Osteoblast (primary cell): ENCODE data around the gene CDK2. TPM values are rescaled to one million over a fixed set of nuclear protein-coding genes. Genes with fewer than 3 reads are reported as not detected.
A peak's percentile ranks its signal among the peaks of the same experiment; 100 is the strongest.

ENCODE experiments used
- DNase-seq: peaks from one replicate; pipeline ENCODE4 v3.0.0; 2011; ENCODE audit warnings: low spot score, mixed read lengths; ENCODE audit not compliant: insufficient read length; ENCODE audit errors: missing footprints
- H2AFZ ChIP-seq: 2 replicates; pipeline ENCODE4 v1.6.0; 2011; ENCODE audit warnings: mild to moderate bottlenecking, low read length
- H3K27ac ChIP-seq: 2 replicates; pipeline ENCODE4 v1.5.1; 2011; ENCODE audit warnings: mild to moderate bottlenecking, low read depth, low read length, moderate library complexity
- H3K27me3 ChIP-seq: 2 replicates; pipeline ENCODE4 v1.6.0; 2012; ENCODE audit warnings: mild to moderate bottlenecking, control low read depth, inconsistent platforms, low read length, moderate library complexity; ENCODE audit not compliant: insufficient read depth
- H3K36me3 ChIP-seq: 2 replicates; pipeline ENCODE4 v1.5.1; 2011; ENCODE audit warnings: mild to moderate bottlenecking, low read length, control low read depth, moderate library complexity; ENCODE audit not compliant: insufficient read depth
- H3K4me1 ChIP-seq: 2 replicates; pipeline ENCODE4 v1.5.1; 2011; ENCODE audit warnings: mild to moderate bottlenecking, low read length, control low read depth, moderate library complexity; ENCODE audit not compliant: insufficient read depth
- H3K4me2 ChIP-seq: 2 replicates; pipeline ENCODE4 v1.6.0; 2011; ENCODE audit warnings: mild to moderate bottlenecking, low read length; ENCODE audit not compliant: insufficient read depth
- H3K4me3 ChIP-seq: fragments of 200-600 bp; sonication (generic); 3 replicates; pipeline ENCODE4 v1.5.1; 2012; ENCODE audit warnings: mild to moderate bottlenecking, low read length, inconsistent platforms; ENCODE audit not compliant: insufficient read depth
- H3K79me2 ChIP-seq: 2 replicates; pipeline ENCODE4 v1.6.0; 2012; ENCODE audit warnings: mild to moderate bottlenecking, low read length, control low read depth, inconsistent platforms; ENCODE audit not compliant: insufficient read depth
- H3K9me3 ChIP-seq: 2 replicates; pipeline ENCODE4 v1.5.1; 2011; ENCODE audit warnings: low read depth, low read length, control low read depth
- H4K20me1 ChIP-seq: 2 replicates; pipeline ENCODE4 v1.6.0; 2012; ENCODE audit warnings: mild to moderate bottlenecking, low read length, control low read depth; ENCODE audit not compliant: insufficient read depth
- total RNA-seq: library from RNA; depleted of rRNA; stranded (reverse); fragments of >200 nt; gene quantifications from 2 replicates; pipeline ENCODE4 v1.2.3, GENCODE V29; 2012
- TF ChIP-seq, protein P1 (sequence below): IDR thresholded peaks from 2 replicates; pipeline ENCODE4 v1.5.1; 2011; ENCODE audit warnings: mild to moderate bottlenecking, low read depth, low read length, moderate library complexity; ENCODE audit errors: extremely low read depth

The CDK2 gene
- total RNA-seq, 1 donor, result 13.4 TPM

DNA sequence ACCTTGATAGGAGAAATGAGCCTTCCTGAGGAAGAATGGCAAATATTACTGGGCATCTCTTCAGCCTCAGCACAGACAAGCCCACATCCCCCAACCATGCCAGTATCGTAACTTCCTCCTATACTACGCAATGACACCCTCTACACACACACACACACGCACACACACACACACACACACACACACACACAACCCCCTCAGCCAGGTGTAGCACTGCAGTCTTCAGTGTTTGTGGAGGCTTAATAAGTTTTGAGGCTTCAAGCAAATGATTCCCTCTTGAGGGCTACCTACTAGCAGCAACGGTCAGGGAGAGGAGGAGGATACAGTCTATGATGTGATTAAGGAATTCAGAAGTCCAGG lies 34.1 kb upstream of the CDK2 start:
- Histone ChIP-seq H3K4me1 (peaks cover 36% of the 10 kb centered on the region), H3K4me3 (peak overlapping the region; percentile 77), H3K27ac (peak overlapping the region; percentile 66), H3K79me2 (peaks cover 24% of the 10 kb centered on the region), H3K9me3 (no peaks in the 10 kb centered on the region), H2AFZ (peak overlapping the region; percentile 87), H4K20me1 (no peaks in the 10 kb centered on the region), H3K4me2 (peak overlapping the region; percentile 89), H3K36me3 (peaks cover 8% of the 10 kb centered on the region), H3K27me3 (no peaks in the 10 kb centered on the region)
- TF ChIP-seq, protein P1, sequence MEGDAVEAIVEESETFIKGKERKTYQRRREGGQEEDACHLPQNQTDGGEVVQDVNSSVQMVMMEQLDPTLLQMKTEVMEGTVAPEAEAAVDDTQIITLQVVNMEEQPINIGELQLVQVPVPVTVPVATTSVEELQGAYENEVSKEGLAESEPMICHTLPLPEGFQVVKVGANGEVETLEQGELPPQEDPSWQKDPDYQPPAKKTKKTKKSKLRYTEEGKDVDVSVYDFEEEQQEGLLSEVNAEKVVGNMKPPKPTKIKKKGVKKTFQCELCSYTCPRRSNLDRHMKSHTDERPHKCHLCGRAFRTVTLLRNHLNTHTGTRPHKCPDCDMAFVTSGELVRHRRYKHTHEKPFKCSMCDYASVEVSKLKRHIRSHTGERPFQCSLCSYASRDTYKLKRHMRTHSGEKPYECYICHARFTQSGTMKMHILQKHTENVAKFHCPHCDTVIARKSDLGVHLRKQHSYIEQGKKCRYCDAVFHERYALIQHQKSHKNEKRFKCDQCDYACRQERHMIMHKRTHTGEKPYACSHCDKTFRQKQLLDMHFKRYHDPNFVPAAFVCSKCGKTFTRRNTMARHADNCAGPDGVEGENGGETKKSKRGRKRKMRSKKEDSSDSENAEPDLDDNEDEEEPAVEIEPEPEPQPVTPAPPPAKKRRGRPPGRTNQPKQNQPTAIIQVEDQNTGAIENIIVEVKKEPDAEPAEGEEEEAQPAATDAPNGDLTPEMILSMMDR, result no peak
- DNase-seq, result peak; percentile 76

DNA sequence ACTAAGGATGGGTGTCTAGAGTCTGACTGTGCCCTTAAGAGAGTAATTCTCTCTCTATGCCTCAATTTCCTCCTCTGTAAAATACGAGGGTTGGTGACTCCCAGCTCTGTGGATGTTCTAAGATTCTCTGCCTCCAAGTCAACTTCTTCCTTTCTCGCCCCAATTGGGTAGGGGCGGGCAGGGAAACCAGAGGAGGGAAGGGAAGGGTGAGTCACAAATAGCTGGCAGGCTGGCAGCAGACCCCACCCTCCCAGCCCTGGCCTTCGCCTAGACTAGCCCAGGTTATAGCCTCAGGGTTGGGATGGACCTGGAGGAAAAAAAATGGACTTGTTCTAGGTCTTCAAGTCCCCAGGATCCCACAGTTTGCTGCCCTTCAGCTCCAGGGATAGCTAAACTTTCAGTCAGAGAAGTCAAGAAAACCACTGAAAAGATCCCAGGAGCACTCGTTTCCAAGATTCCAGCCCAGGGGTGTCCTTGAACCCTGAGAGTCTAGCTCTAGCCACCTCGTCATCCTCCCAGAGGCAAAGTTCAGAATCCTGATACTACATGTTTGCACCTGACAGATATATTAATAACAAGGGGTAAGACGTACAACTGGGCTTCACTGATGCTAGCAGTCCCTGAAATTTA lies 33.3 kb upstream of the CDK2 start:
- Histone ChIP-seq H3K27me3 (no peaks in the 10 kb centered on the region), H3K4me1 (peaks cover 36% of the 10 kb centered on the region), H3K9me3 (no peaks in the 10 kb centered on the region), H2AFZ (no peak overlapping the region), H3K27ac (peak overlapping the region; percentile 66), H3K4me2 (peak overlapping the region; percentile 89), H3K36me3 (peaks cover 8% of the 10 kb centered on the region), H3K4me3 (peak overlapping the region; percentile 77), H4K20me1 (no peaks in the 10 kb centered on the region), H3K79me2 (peaks cover 17% of the 10 kb centered on the region)
- peak; percentile 87 for DNase-seq
- TF ChIP-seq, protein P1, result no peak

DNA sequence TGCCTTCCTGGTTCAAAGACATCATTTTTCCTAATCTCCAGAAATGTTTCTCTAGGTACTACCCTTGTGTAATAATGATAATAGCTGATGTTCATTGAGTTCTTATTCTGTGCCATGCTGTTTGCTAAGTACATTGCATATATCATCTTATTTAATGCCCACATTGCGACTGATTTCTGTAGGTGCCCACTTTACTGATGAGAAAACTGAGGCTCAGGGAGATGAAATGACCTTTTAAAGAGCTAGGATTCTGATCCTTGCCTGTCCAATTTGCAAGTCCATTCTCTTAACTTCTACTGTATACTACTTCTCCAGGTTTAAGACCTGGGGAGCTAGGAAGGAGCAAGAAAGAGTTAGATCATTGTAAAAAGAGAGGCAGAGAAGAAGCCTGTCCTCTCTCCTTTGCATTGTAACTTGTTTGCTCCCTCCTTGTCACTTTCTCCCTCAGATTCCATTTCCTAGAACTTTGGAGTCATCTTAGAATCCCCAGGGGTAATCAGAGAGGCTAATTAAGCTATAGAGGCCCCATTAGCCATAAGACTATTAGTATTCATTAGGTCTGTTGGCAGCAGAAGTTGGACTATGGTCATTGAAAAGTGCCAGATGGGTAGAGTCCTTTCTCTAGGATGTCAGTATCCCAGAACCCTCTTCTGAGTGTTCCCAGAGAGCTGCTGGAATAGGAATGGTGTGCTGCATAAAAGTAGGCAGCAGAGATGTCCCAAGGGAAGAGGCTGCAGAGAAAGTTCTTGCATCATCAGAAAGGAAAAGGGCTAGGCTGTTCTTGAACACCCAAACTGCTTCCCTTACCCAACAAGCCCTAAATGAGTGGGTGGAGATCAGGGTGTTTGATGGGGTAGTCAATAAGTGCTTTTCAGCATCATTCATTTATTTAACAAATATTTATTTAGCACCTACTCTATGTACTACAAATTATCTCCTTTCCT lies 32.6 kb upstream of the CDK2 start:
- Histone ChIP-seq H3K36me3 (peaks cover 9% of the 10 kb centered on the region), H3K4me3 (no peak overlapping the region), H3K27ac (no peak overlapping the region), H2AFZ (no peak overlapping the region), H3K27me3 (no peaks in the 10 kb centered on the region), H3K4me1 (peaks cover 36% of the 10 kb centered on the region), H3K79me2 (peaks cover 16% of the 10 kb centered on the region), H3K4me2 (peak overlapping the region; percentile 12), H4K20me1 (no peaks in the 10 kb centered on the region), H3K9me3 (no peaks in the 10 kb centered on the region)
- DNase-seq, result peak; percentile 84
- TF ChIP-seq, protein P1, result no peak

DNA sequence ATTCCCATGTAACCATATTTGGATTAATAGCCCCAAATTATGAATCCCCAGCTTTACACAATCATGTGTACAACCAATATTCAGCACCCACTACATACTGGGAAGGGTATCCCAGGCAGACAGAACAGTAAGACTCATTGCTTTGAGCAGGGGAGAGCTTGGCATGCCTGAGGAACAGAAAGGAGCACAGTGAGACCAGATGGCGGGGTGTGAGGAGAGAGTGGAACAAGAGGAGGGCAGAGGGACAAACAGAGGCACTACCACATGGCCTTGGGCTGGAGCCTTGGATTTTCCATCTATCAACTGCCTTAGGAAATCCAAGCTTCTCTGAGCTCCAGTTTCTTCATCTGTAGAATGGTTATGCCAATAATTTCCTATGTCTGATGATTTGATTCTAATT lies 31.9 kb upstream of the CDK2 start:
- peak; percentile 25 for DNase-seq
- H3K79me2 ChIP-seq, result peaks cover 14% of the 10 kb centered on the region
- no peak overlapping the region for H3K4me2 ChIP-seq

More for the DNA sequence above, 31.9 kb upstream of the CDK2 start:
- no peak overlapping the region for H3K27ac ChIP-seq
- H2AFZ ChIP-seq, result no peak overlapping the region
- H3K4me1 ChIP-seq, result peaks cover 38% of the 10 kb centered on the region
- peaks cover 14% of the 10 kb centered on the region for H3K36me3 ChIP-seq
- H4K20me1 ChIP-seq, result no peaks in the 10 kb centered on the region
- TF ChIP-seq, protein P1, result no peak
- no peak overlapping the region for H3K4me3 ChIP-seq
- no peaks in the 10 kb centered on the region for H3K27me3 ChIP-seq
- no peaks in the 10 kb centered on the region for H3K9me3 ChIP-seq
